ENCODE results near the gene PAN3. TPM values are rescaled to one million over a fixed set of nuclear protein-coding genes. Genes with fewer than 3 reads are reported as not detected.
A peak's percentile ranks its signal among the peaks of the same experiment; 100 is the strongest.

PAN3 gene
- 19.3 TPM for polyA plus RNA-seq (2013, experiment 1 of 2)
- 19.3 TPM for polyA plus RNA-seq (2013, experiment 2 of 2)

- no peaks in the 10 kb centered on the region for H3K9me3 ChIP-seq (replicated peaks in 1 of 2; ENCODE audit: control insufficient read depth in 2 of 2, insufficient read depth in 1 of 2, low read depth in 1 of 2, low read length in 2 of 2)
- H3K4ac ChIP-seq (ENCODE audit: low read length), result peak within 1 kb of the TSS; percentile 76
- no peaks in the 10 kb centered on the region for H3K79me1 ChIP-seq (ENCODE audit: low read depth, low read length)
- H3K36me3 ChIP-seq (replicated peaks in 1 of 2; ENCODE audit: control insufficient read depth in 2 of 2, insufficient read depth in 2 of 2, low read length in 2 of 2), result no peaks in the 10 kb centered on the region
- H2BK5ac ChIP-seq (ENCODE audit: low read length), result peak within 1 kb of the TSS; percentile 98
- peak within 1 kb of the TSS; percentile 67 to 89 for H3K4me3 ChIP-seq (ENCODE audit: low read length in 2 of 2)
- DNase-seq (ENCODE audit: low spot score), result peak; percentile 85
- peak within 1 kb of the TSS; percentile 97 for H3K27ac ChIP-seq (replicated peaks; ENCODE audit: low read length)
- H2BK12ac ChIP-seq (ENCODE audit: low read length), result no peak within 1 kb of the TSS
- peak within 1 kb of the TSS; percentile 53 for H3K4me2 ChIP-seq (ENCODE audit: insufficient read depth, low read length, poor library complexity, severe bottlenecking)
- peak within 1 kb of the TSS; percentile 97 for H2AFZ ChIP-seq (ENCODE audit: low read length)
- no peak within 1 kb of the TSS for H2BK120ac ChIP-seq (ENCODE audit: low read depth, low read length)
- H3K23ac ChIP-seq (ENCODE audit: low read depth, low read length, poor library complexity), result peak within 1 kb of the TSS; percentile 65
- no peak within 1 kb of the TSS for H3K14ac ChIP-seq (ENCODE audit: low read length)
- H4K8ac ChIP-seq (ENCODE audit: low read depth, low read length), result no peak within 1 kb of the TSS
- WGBS, 2 donors (ENCODE audit: extremely low coverage in 2 of 2, insufficient read length in 2 of 2, insufficient replicate concordance in 1 of 2), result no CpG with 5 or more reads among the region's 84 CpGs
- H3K9ac ChIP-seq (ENCODE audit: low read depth, low read length, poor library complexity), result peak within 1 kb of the TSS; percentile 88
- peak within 1 kb of the TSS; percentile 70 for H2AK5ac ChIP-seq (ENCODE audit: low read depth, low read length)
- peak within 1 kb of the TSS; percentile 97 for H3K18ac ChIP-seq (ENCODE audit: low read length)
- H3K4me1 ChIP-seq (ENCODE audit: control insufficient read depth in 2 of 2, insufficient read depth in 1 of 2, low read depth in 1 of 2, low read length in 2 of 2), result peaks cover 0 to 6% of the 10 kb centered on the region in 2 donors
- H4K91ac ChIP-seq (ENCODE audit: low read depth, low read length, poor library complexity), result no peak within 1 kb of the TSS
- no peaks in the 10 kb centered on the region for H3K27me3 ChIP-seq (ENCODE audit: control insufficient read depth in 3 of 3, insufficient read depth in 3 of 3, low read depth in 1 of 3, low read length in 3 of 3)
- peak within 1 kb of the TSS; percentile 81 for H2BK15ac ChIP-seq (ENCODE audit: low read length)
Measured at GRCh38 chr13:28138012-28138755, at the start of gene PAN3. Gene PAN3, plus strand, starts transcription at chr13:28138545. Its CDS starts 113 bp downstream, at chr13:28138658.

DNA sequence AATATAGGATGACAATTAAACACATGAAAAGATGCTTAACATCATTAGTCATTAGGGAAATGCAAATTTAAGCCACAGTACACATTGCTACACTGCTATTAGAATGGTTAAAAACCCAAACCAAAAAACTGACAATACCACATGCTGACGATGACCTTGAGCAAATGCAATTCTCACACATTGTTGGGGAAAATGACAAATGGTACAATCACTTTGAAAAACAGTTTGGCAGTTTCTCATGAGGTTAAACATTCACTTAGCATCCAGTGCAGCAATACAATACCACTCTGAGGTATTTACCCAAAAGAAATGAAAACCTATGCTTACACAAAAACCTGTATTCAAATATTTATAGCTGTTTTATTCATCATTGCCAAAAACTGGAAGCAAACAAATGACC is 49.3 kb upstream of the PAN3 start:
- no peaks in the 10 kb centered on the region for H3K4me1 ChIP-seq (ENCODE audit: control insufficient read depth in 2 of 2, insufficient read depth in 1 of 2, low read depth in 1 of 2, low read length in 2 of 2)
- H2BK12ac ChIP-seq (ENCODE audit: low read length), result no peak overlapping the region
- no peaks in the 10 kb centered on the region for H3K36me3 ChIP-seq (replicated peaks in 1 of 2; ENCODE audit: control insufficient read depth in 2 of 2, insufficient read depth in 2 of 2, low read length in 2 of 2)
- no peak overlapping the region for H3K14ac ChIP-seq (ENCODE audit: low read length)
- H4K91ac ChIP-seq (ENCODE audit: low read depth, low read length, poor library complexity), result no peak overlapping the region
- DNase-seq (ENCODE audit: low spot score), result no peak
- H3K18ac ChIP-seq (ENCODE audit: low read length), result no peak overlapping the region
- no peak overlapping the region for H3K4me3 ChIP-seq (ENCODE audit: low read length in 2 of 2)
- no peak overlapping the region for H2BK120ac ChIP-seq (ENCODE audit: low read depth, low read length)
- H4K8ac ChIP-seq (ENCODE audit: low read depth, low read length), result no peak overlapping the region
- WGBS, 2 donors (ENCODE audit: extremely low coverage in 2 of 2, insufficient read length in 2 of 2, insufficient replicate concordance in 1 of 2), result no CpG with 5 or more reads among the region's 1 CpG
- no peak overlapping the region for H2BK5ac ChIP-seq (ENCODE audit: low read length)
- no peak overlapping the region for H2BK15ac ChIP-seq (ENCODE audit: low read length)
- no peak overlapping the region for H2AFZ ChIP-seq (ENCODE audit: low read length)
- peaks cover 0 to 4% (median 0%) of the 10 kb centered on the region in 3 experiments for H3K27me3 ChIP-seq (ENCODE audit: control insufficient read depth in 3 of 3, insufficient read depth in 3 of 3, low read depth in 1 of 3, low read length in 3 of 3)
- no peak overlapping the region for H3K4me2 ChIP-seq (ENCODE audit: insufficient read depth, low read length, poor library complexity, severe bottlenecking)
- no peak overlapping the region for H3K4ac ChIP-seq (ENCODE audit: low read length)
- H2AK5ac ChIP-seq (ENCODE audit: low read depth, low read length), result no peak overlapping the region
- no peak overlapping the region for H3K27ac ChIP-seq (replicated peaks; ENCODE audit: low read length)
- no peak overlapping the region for H3K9ac ChIP-seq (ENCODE audit: low read depth, low read length, poor library complexity)
- H3K79me1 ChIP-seq (ENCODE audit: low read depth, low read length), result no peaks in the 10 kb centered on the region
- H3K9me3 ChIP-seq (replicated peaks in 1 of 2; ENCODE audit: control insufficient read depth in 2 of 2, insufficient read depth in 1 of 2, low read depth in 1 of 2, low read length in 2 of 2), result no peaks in the 10 kb centered on the region
- no peak overlapping the region for H3K23ac ChIP-seq (ENCODE audit: low read depth, low read length, poor library complexity)

- Histone ChIP-seq H2BK5ac (ENCODE audit: low read length) (no peak overlapping the region), H3K36me3 (replicated peaks in 1 of 2; ENCODE audit: control insufficient read depth in 2 of 2, insufficient read depth in 2 of 2, low read length in 2 of 2) (no peaks in the 10 kb centered on the region), H2AK5ac (ENCODE audit: low read depth, low read length) (no peak overlapping the region), H4K91ac (ENCODE audit: low read depth, low read length, poor library complexity) (no peak overlapping the region), H3K14ac (ENCODE audit: low read length) (no peak overlapping the region), H3K4me1 (ENCODE audit: control insufficient read depth in 2 of 2, insufficient read depth in 1 of 2, low read depth in 1 of 2, low read length in 2 of 2) (no peaks in the 10 kb centered on the region), H3K27me3 (ENCODE audit: control insufficient read depth in 3 of 3, insufficient read depth in 3 of 3, low read depth in 1 of 3, low read length in 3 of 3) (peaks cover 0 to 14% (median 0%) of the 10 kb centered on the region in 3 experiments), H2AFZ (ENCODE audit: low read length) (no peak overlapping the region), H3K9me3 (replicated peaks in 1 of 2; ENCODE audit: control insufficient read depth in 2 of 2, insufficient read depth in 1 of 2, low read depth in 1 of 2, low read length in 2 of 2) (no peaks in the 10 kb centered on the region), H3K23ac (ENCODE audit: low read depth, low read length, poor library complexity) (no peak overlapping the region), H2BK120ac (ENCODE audit: low read depth, low read length) (no peak overlapping the region), H3K4me3 (ENCODE audit: low read length in 2 of 2) (no peak overlapping the region), H3K9ac (ENCODE audit: low read depth, low read length, poor library complexity) (no peak overlapping the region), H2BK15ac (ENCODE audit: low read length) (no peak overlapping the region), H3K4ac (ENCODE audit: low read length) (no peak overlapping the region), H3K18ac (ENCODE audit: low read length) (no peak overlapping the region), H3K79me1 (ENCODE audit: low read depth, low read length) (no peaks in the 10 kb centered on the region), H4K8ac (ENCODE audit: low read depth, low read length) (no peak overlapping the region), H3K27ac (replicated peaks; ENCODE audit: low read length) (no peak overlapping the region), H2BK12ac (ENCODE audit: low read length) (no peak overlapping the region), H3K4me2 (ENCODE audit: insufficient read depth, low read length, poor library complexity, severe bottlenecking) (no peak overlapping the region)
- DNase-seq (ENCODE audit: low spot score), result no peak
- WGBS, 2 donors (ENCODE audit: extremely low coverage in 2 of 2, insufficient read length in 2 of 2, insufficient replicate concordance in 1 of 2), result no CpG with 5 or more reads among the region's 2 CpGs
Measured at GRCh38 chr13:28092431-28092830, 45.9 kb upstream of the PAN3 start.

GRCh38 chr13:28093881-28094280 is 44.5 kb upstream of the PAN3 start:
- DNase-seq (ENCODE audit: low spot score), result no peak
- WGBS, 2 donors (ENCODE audit: extremely low coverage in 2 of 2, insufficient read length in 2 of 2, insufficient replicate concordance in 1 of 2), result no CpG with 5 or more reads among the region's 5 CpGs
- H3K4me3 ChIP-seq (ENCODE audit: low read length in 2 of 2), result no peak overlapping the region

More at GRCh38 chr13:28093881-28094280, 44.5 kb upstream of the PAN3 start:
- Histone ChIP-seq H2BK15ac (ENCODE audit: low read length) (no peak overlapping the region), H2BK12ac (ENCODE audit: low read length) (no peak overlapping the region), H4K91ac (ENCODE audit: low read depth, low read length, poor library complexity) (no peak overlapping the region), H3K4me2 (ENCODE audit: insufficient read depth, low read length, poor library complexity, severe bottlenecking) (no peak overlapping the region), H3K27ac (replicated peaks; ENCODE audit: low read length) (no peak overlapping the region), H3K27me3 (ENCODE audit: control insufficient read depth in 3 of 3, insufficient read depth in 3 of 3, low read depth in 1 of 3, low read length in 3 of 3) (peaks cover 2 to 26% (median 2%) of the 10 kb centered on the region in 3 experiments), H3K9ac (ENCODE audit: low read depth, low read length, poor library complexity) (no peak overlapping the region), H3K4me1 (ENCODE audit: control insufficient read depth in 2 of 2, insufficient read depth in 1 of 2, low read depth in 1 of 2, low read length in 2 of 2) (no peaks in the 10 kb centered on the region), H2AFZ (ENCODE audit: low read length) (no peak overlapping the region), H3K9me3 (replicated peaks in 1 of 2; ENCODE audit: control insufficient read depth in 2 of 2, insufficient read depth in 1 of 2, low read depth in 1 of 2, low read length in 2 of 2) (peaks cover 1 to 3% of the 10 kb centered on the region in 2 donors), H3K14ac (ENCODE audit: low read length) (no peak overlapping the region), H3K23ac (ENCODE audit: low read depth, low read length, poor library complexity) (no peak overlapping the region), H3K18ac (ENCODE audit: low read length) (no peak overlapping the region), H2AK5ac (ENCODE audit: low read depth, low read length) (no peak overlapping the region), H3K36me3 (replicated peaks in 1 of 2; ENCODE audit: control insufficient read depth in 2 of 2, insufficient read depth in 2 of 2, low read length in 2 of 2) (no peaks in the 10 kb centered on the region), H3K4ac (ENCODE audit: low read length) (no peak overlapping the region), H2BK5ac (ENCODE audit: low read length) (no peak overlapping the region), H3K79me1 (ENCODE audit: low read depth, low read length) (no peaks in the 10 kb centered on the region), H4K8ac (ENCODE audit: low read depth, low read length) (no peak overlapping the region), H2BK120ac (ENCODE audit: low read depth, low read length) (no peak overlapping the region)
